HepG2 (cell line): ENCODE measurements around the gene IL3RA. TPM values are rescaled to one million over a fixed set of nuclear protein-coding genes. Genes with fewer than 3 reads are reported as not detected.

Experiments used
- ARNT2 ChIP-seq: sonication (generic); formaldehyde crosslinking; IDR thresholded peaks from 2 replicates; pipeline ENCODE4 v1.8.0; 2022; ENCODE audit warnings: mild to moderate bottlenecking, low read depth, missing genetic modification reagents, moderate library complexity
- ATRX ChIP-seq: sonication (generic); formaldehyde crosslinking; IDR thresholded peaks from 2 replicates; pipeline ENCODE4 v1.4.0; 2020; ENCODE audit warnings: missing genetic modification reagents, borderline replicate concordance
- DBP ChIP-seq: sonication (generic); formaldehyde crosslinking; IDR thresholded peaks from 2 replicates; pipeline ENCODE4 v1.4.0; 2020; ENCODE audit warnings: missing genetic modification reagents; ENCODE audit errors: not compliant biosample characterization
- DMAP1 ChIP-seq: IDR thresholded peaks from 2 replicates; pipeline ENCODE4 v1.6.1; 2016
- ERF ChIP-seq: IDR thresholded peaks from 2 replicates; pipeline ENCODE4 v1.6.1; 2018; ENCODE audit warnings: missing biosample characterization, missing genetic modification reagents
- KDM1A ChIP-seq: IDR thresholded peaks from 2 replicates; pipeline ENCODE4 v1.6.1; 2016; ENCODE audit warnings: missing compliant biosample characterization
- KDM3A ChIP-seq: IDR thresholded peaks from 2 replicates; pipeline ENCODE4 v1.6.1; 2018; ENCODE audit warnings: low read depth, missing compliant biosample characterization
- MNT ChIP-seq: fragments of 450-650 bp; IDR thresholded peaks from 2 replicates; pipeline ENCODE4 v1.6.1; 2016
- NPAS2 ChIP-seq: sonication (generic); formaldehyde crosslinking; IDR thresholded peaks from 2 replicates; pipeline ENCODE4 v1.8.0; 2022; ENCODE audit warnings: mild to moderate bottlenecking, missing genetic modification reagents, borderline replicate concordance
- REPIN1 ChIP-seq: sonication (generic); formaldehyde crosslinking; IDR thresholded peaks from 2 replicates; pipeline ENCODE4 v1.8.0; 2022; ENCODE audit warnings: missing genetic modification reagents, low read depth, mild to moderate bottlenecking, borderline replicate concordance
- REST ChIP-seq, 2 experiments: IDR thresholded peaks; 2 replicates each; pipeline ENCODE4 v1.6.1; 2011 to 2012; ENCODE audit warnings: low read length in 2 of 2, borderline replicate concordance in 1 of 2, low read depth in 1 of 2, mild to moderate bottlenecking in 1 of 2, moderate library complexity in 1 of 2
- SIN3A ChIP-seq: IDR thresholded peaks from 2 replicates; pipeline ENCODE4 v1.6.1; 2011; ENCODE audit warnings: low read depth, mild to moderate bottlenecking, control low read depth, low read length, borderline replicate concordance
- TAF1 ChIP-seq: sonication (generic); formaldehyde crosslinking; IDR thresholded peaks from 2 replicates; pipeline ENCODE4 v1.4.0; 2020; ENCODE audit warnings: missing genetic modification reagents
- TCF7L2 ChIP-seq: IDR thresholded peaks from 2 replicates; pipeline ENCODE4 v1.6.1; 2011; ENCODE audit warnings: mild to moderate bottlenecking, low read depth, low read length, moderate library complexity
- YY1 ChIP-seq: IDR thresholded peaks from 2 replicates; pipeline ENCODE4 v1.6.1; 2011; ENCODE audit warnings: low read length, low read depth, moderate library complexity, mild to moderate bottlenecking; ENCODE audit not compliant: insufficient read depth, insufficient replicate concordance
- ZFYVE20 ChIP-seq: sonication (generic); formaldehyde crosslinking; IDR thresholded peaks from 2 replicates; pipeline ENCODE4 v1.8.0; 2023; ENCODE audit warnings: low read depth, mild to moderate bottlenecking, moderate library complexity, missing genetic modification reagents, borderline replicate concordance
- ZKSCAN1 ChIP-seq: fragments of 150-350 bp; IDR thresholded peaks from 2 replicates; pipeline ENCODE4 v1.6.1; 2014; ENCODE audit warnings: low read length
- ZNF496 ChIP-seq: sonication (generic); formaldehyde crosslinking; IDR thresholded peaks from 2 replicates; pipeline ENCODE4 v1.8.1; 2023; ENCODE audit warnings: mild to moderate bottlenecking, moderate library complexity, missing genetic modification reagents; ENCODE audit not compliant: insufficient replicate concordance
- ZNF563 ChIP-seq: sonication (generic); formaldehyde crosslinking; IDR thresholded peaks from 2 replicates; pipeline ENCODE4 v1.8.0; 2022; ENCODE audit warnings: mild to moderate bottlenecking, moderate library complexity, missing genetic modification reagents
- ZNF761 ChIP-seq: sonication (generic); formaldehyde crosslinking; conservative IDR thresholded peaks from 2 replicates; pipeline ENCODE4 v1.4.0; 2020; ENCODE audit warnings: mild to moderate bottlenecking, missing genetic modification reagents
- ZSCAN9 ChIP-seq: IDR thresholded peaks from 2 replicates; pipeline ENCODE4 v1.6.1; 2016; ENCODE audit warnings: borderline replicate concordance
- polyA plus RNA-seq, 8 experiments: library from polyadenylated mRNA; depleted of rRNA in 3 of 8; stranded (reverse) in 7 of 8; unstranded in 1 of 8; fragments of >200 nt; fragmentation: Illumina TruSeq in 4 of 8; extraction: Trizol in 4 of 8; gene quantifications; 2 replicates each; pipeline versions ENCODE4 v1.2.1 to v1.2.3, GENCODE V29; 2011 to 2016; ENCODE audit warnings: low read depth in 4 of 8, missing spikeins in 1 of 8, mixed read lengths in 1 of 8; ENCODE audit not compliant: insufficient read depth in 1 of 8
- total RNA-seq, 5 experiments: library from RNA; depleted of rRNA; stranded (reverse); fragments of >200 nt; fragmentation: Illumina TruSeq; extraction: Trizol; gene quantifications; 2 replicates each; pipeline ENCODE4 v1.2.3, GENCODE V29; 2016; ENCODE audit warnings: low read depth in 1 of 5
- TF ChIP-seq, protein P1 (sequence below): sonication (generic); formaldehyde crosslinking; IDR thresholded peaks from 2 replicates; pipeline ENCODE4 v1.4.0; 2020; ENCODE audit warnings: low read depth, mild to moderate bottlenecking, missing genetic modification reagents

Gene IL3RA
- total and polyA plus RNA-seq, 2 of the 13 experiments (the other 11 are each of a cell fraction or from before 2014, with no cell fraction given): not detected

DNA sequence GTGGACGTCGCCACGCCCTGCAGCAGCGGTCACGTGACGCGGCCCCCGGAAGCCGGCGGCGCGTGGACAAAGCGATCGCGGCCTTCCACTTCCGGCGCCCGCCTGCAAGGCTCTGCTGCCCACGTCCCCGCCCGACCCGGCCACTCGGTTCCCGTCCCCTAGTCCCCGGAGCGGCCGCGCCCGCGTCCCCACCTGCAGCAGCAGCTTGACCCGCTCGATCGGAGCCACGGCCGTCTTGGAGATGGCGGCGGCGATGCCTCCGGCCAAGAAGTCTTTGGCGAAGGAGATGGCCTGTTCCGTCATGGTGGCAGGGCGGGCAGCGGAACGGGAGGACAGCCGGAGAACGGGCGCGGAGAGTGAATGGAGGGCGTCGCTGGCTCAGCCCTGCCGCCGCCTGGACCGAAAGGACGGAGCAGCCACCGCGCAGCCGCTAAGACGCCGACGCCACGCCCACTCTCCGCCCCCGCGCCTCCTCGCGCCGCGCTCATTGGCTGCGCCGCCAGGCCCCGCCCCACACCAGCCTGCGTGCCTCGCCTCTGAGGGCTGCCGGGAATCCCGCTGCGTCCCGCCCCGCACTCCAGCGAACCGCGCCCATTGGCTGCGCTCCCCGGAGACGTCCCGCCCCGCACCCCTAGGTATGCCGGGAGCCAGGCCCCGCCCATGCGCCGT is 55.3 kb downstream of the IL3RA start, which contains the start of gene SLC25A6 (continued):
- TF ChIP-seq KDM1A (CRISPR knock-in tag) (no peak), YY1 (peak; percentile 35), TAF1 (CRISPR knock-in tag) (peak; percentile 99), ZSCAN9 (no peak; the same call in 1 of the 2 replicates), TCF7L2 (no peak), ATRX (CRISPR knock-in tag) (no peak), REPIN1 (CRISPR knock-in tag) (peak; percentile 72; the same call in 1 of the 2 replicates), ZNF496 (no peak), ZNF761 (CRISPR knock-in tag) (no peak; the same call in none of the 2 replicates), NPAS2 (CRISPR knock-in tag) (no peak), ZNF563 (CRISPR knock-in tag) (peak; percentile 71), REST (IDR thresholded peaks at IDR 0.05; ENCODE audit: borderline replicate concordance in 1 of 2, low read depth in 1 of 2, low read length in 2 of 2) (no peak), MNT (peak; percentile 79; the same call in 1 of the 2 replicates), ZFYVE20 (CRISPR knock-in tag) (no peak), ZKSCAN1 (0 out of 2 replicates have a peak, but pooled peaks have one; percentile 27), DMAP1 (CRISPR knock-in tag) (peak; percentile 93), KDM3A (CRISPR knock-in tag) (no peak), DBP (CRISPR knock-in tag) (no peak), ARNT2 (peak; percentile 56; the same call in 1 of the 2 replicates), ERF (CRISPR knock-in tag) (peak; percentile 15; the same call in 1 of the 2 replicates), SIN3A (peak; percentile 32; the same call in 1 of the 2 replicates)
- TF ChIP-seq, protein P1, sequence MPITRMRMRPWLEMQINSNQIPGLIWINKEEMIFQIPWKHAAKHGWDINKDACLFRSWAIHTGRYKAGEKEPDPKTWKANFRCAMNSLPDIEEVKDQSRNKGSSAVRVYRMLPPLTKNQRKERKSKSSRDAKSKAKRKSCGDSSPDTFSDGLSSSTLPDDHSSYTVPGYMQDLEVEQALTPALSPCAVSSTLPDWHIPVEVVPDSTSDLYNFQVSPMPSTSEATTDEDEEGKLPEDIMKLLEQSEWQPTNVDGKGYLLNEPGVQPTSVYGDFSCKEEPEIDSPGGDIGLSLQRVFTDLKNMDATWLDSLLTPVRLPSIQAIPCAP (CRISPR knock-in tag): no peak
